HepG2 (cell line): ENCODE results near the gene CNIH3. TPM values are rescaled to one million over a fixed set of nuclear protein-coding genes. Genes with fewer than 3 reads are reported as not detected.

Experiments
- ATAC-seq: fragments of 200-7000 bp; cut with Tn5 transposase; 3 replicates; pipeline ENCODE4 v1.9.1; 2020; ENCODE audit warnings: mild to moderate bottlenecking, moderate library complexity
- BruUV-seq: library from RNA; stranded (reverse); fragments of 400-500 nt; replicated peaks from 2 replicates; lab custom pipeline; 2021; lab: Mats Ljungman, UMichigan
- CTCF ChIA-PET: fragments of 300-600 bp; formaldehyde crosslinking; extraction: SDS; loops from one replicate; lab custom pipeline; 2021; ENCODE audit warnings: low total read pairs, inconsistent platforms, low intra/inter-chr PET ratio; lab: Yijun Ruan, JAX
- POLR2A ChIA-PET: fragments of 350-600 bp; sonication (Branson Sonifier 250); formaldehyde crosslinking; loops from one replicate; lab custom pipeline; 2020; ENCODE audit warnings: antibody characterized with exemption, inconsistent platforms; lab: Yijun Ruan, JAX
- DNase-seq: peaks from one replicate; pipeline ENCODE4 v3.0.0-alpha.2; 2015; ENCODE audit warnings: low spot score
- FAIRE-seq: peaks from 3 replicates; lab custom pipeline; 2011; peaks lifted over from hg19 to GRCh38; lab: Jason Lieb, UNC
- H2AFZ ChIP-seq: one replicate; pipeline ENCODE4 v1.6.1; 2011; ENCODE audit warnings: low read length, inconsistent platforms
- H3K27ac ChIP-seq: fragments of 300-600 bp; 3 replicates; pipeline ENCODE4 v1.8.0; 2011; ENCODE audit warnings: mixed run types, mild to moderate bottlenecking, mixed read lengths, low read length, inconsistent platforms; ENCODE audit not compliant: insufficient read depth; ENCODE audit errors: extremely low read length
- H3K27me3 ChIP-seq, 2 experiments: fragments of 200-600 bp in 1 of 2; 2 replicates in 1 of 2; 3 replicates in 1 of 2; pipeline versions ENCODE4 v1.6.0 to v1.8.0; 2011; ENCODE audit warnings: low read length in 2 of 2, mild to moderate bottlenecking in 2 of 2, moderate library complexity in 2 of 2, inconsistent platforms in 1 of 2; ENCODE audit not compliant: insufficient read depth in 2 of 2, control insufficient read depth in 1 of 2
- H3K36me3 ChIP-seq, 2 experiments: fragments of 200-600 bp in 1 of 2; replicated peaks in 1 of 2; 2 replicates in 1 of 2; 3 replicates in 1 of 2; pipeline versions ENCODE4 v1.5.1 to v1.8.0; 2011; ENCODE audit warnings: low read length in 2 of 2, inconsistent platforms in 1 of 2; ENCODE audit not compliant: insufficient read depth in 2 of 2, control insufficient read depth in 1 of 2
- H3K4me1 ChIP-seq: 2 replicates; pipeline ENCODE4 v1.5.1; 2012; ENCODE audit warnings: low read length, inconsistent platforms; ENCODE audit not compliant: insufficient read depth
- H3K4me2 ChIP-seq: 2 replicates; pipeline ENCODE4 v1.6.0; 2011; ENCODE audit warnings: low read depth, low read length, inconsistent platforms
- H3K4me3 ChIP-seq, 3 experiments: fragments of 200-600 bp in 1 of 3; sonication (generic), shearing (Covaris generic) in 1 of 3; replicated peaks in 1 of 3; 2 replicates each; pipeline ENCODE4 v1.5.1; 2011 to 2016; ENCODE audit warnings: low read length in 3 of 3, inconsistent platforms in 2 of 3, low read depth in 2 of 3, mild to moderate bottlenecking in 2 of 3, control low read depth in 1 of 3, mixed read lengths in 1 of 3; ENCODE audit not compliant: insufficient read depth in 1 of 3
- H3K79me2 ChIP-seq: one replicate; pipeline ENCODE4 v1.6.1; 2011; ENCODE audit warnings: low read length, inconsistent platforms; ENCODE audit not compliant: insufficient read depth
- H3K9ac ChIP-seq: 2 replicates; pipeline ENCODE4 v1.6.0; 2011; ENCODE audit warnings: mild to moderate bottlenecking, low read depth, low read length, inconsistent platforms; ENCODE audit not compliant: insufficient read depth
- H3K9me3 ChIP-seq: 2 replicates; pipeline ENCODE4 v1.5.1; 2012; ENCODE audit warnings: mild to moderate bottlenecking, low read length
- H4K20me1 ChIP-seq: 2 replicates; pipeline ENCODE4 v1.6.0; 2011; ENCODE audit warnings: inconsistent platforms, mild to moderate bottlenecking, low read length, moderate library complexity; ENCODE audit not compliant: insufficient read depth
- HNRNPL ChIP-seq: fragments of 200-400 bp; formaldehyde crosslinking; IDR thresholded peaks from 2 replicates; pipeline ENCODE4 v1.6.1; 2017; ENCODE audit warnings: mild to moderate bottlenecking, low read depth, low read length
- KLF6 ChIP-seq: IDR thresholded peaks from 2 replicates; pipeline ENCODE4 v1.8.0; 2016; ENCODE audit warnings: missing biosample characterization, missing genetic modification reagents
- KLF9 ChIP-seq: IDR thresholded peaks from 2 replicates; pipeline ENCODE4 v1.6.1; 2016; ENCODE audit warnings: low read depth
- MTERF4 ChIP-seq: sonication (generic); formaldehyde crosslinking; IDR thresholded peaks from 2 replicates; pipeline ENCODE4 v1.8.0; 2023; ENCODE audit warnings: mild to moderate bottlenecking, missing genetic modification reagents
- NFKB2 ChIP-seq: sonication (generic); formaldehyde crosslinking; IDR thresholded peaks from 2 replicates; pipeline ENCODE4 v1.4.0; 2020; ENCODE audit warnings: missing genetic modification reagents, borderline replicate concordance
- NR0B2 ChIP-seq: sonication (generic); formaldehyde crosslinking; IDR thresholded peaks from 2 replicates; pipeline ENCODE4 v1.4.0; 2020; ENCODE audit warnings: mild to moderate bottlenecking, missing genetic modification reagents
- SMAD1 ChIP-seq: sonication (generic); formaldehyde crosslinking; IDR thresholded peaks from 2 replicates; pipeline ENCODE4 v1.4.0; 2020; ENCODE audit warnings: missing genetic modification reagents, low read depth, mild to moderate bottlenecking, borderline replicate concordance
- TERF1 ChIP-seq: sonication (generic); formaldehyde crosslinking; IDR thresholded peaks from 2 replicates; pipeline ENCODE4 v1.8.0; 2022; ENCODE audit warnings: mild to moderate bottlenecking, missing genetic modification reagents, moderate library complexity
- XRCC5 ChIP-seq: fragments of 200-400 bp; formaldehyde crosslinking; optimal IDR thresholded peaks from 2 replicates; pipeline ENCODE3; 2017; ENCODE audit warnings: mild to moderate bottlenecking, low read length
- ZBED4 ChIP-seq: sonication (generic); formaldehyde crosslinking; IDR thresholded peaks from 2 replicates; pipeline ENCODE4 v1.4.0; 2020; ENCODE audit warnings: missing genetic modification reagents, borderline replicate concordance
- ZNF256 ChIP-seq: sonication (generic); formaldehyde crosslinking; conservative IDR thresholded peaks from 2 replicates; pipeline ENCODE4 v1.4.0; 2020; ENCODE audit warnings: missing genetic modification reagents
- ZNF484 ChIP-seq: sonication (generic); formaldehyde crosslinking; IDR thresholded peaks from 2 replicates; pipeline ENCODE4 v1.5.1; 2020; ENCODE audit warnings: mild to moderate bottlenecking, low read depth, missing genetic modification reagents, borderline replicate concordance
- WGBS: methylation state at CpG from one replicate; pipeline ENCODE4 v1.1.6; 2017; ENCODE audit warnings: low lambda C conversion rate; 5-methylcytosine and 5-hydroxymethylcytosine counted together
- in situ Hi-C: cut with HindIII; loops from 2 replicates; pipeline ENCODE4 v1.10.0; 2017; ENCODE audit warnings: low pct_unique_long_range_greater_than_20kb; ENCODE audit not compliant: extremely low pct_ligation_motif_present
- intact Hi-C: fragments of 100-400 bp; cut with micrococcal nuclease; formaldehyde crosslinking; loops from one replicate; pipeline ENCODE4 v1.10.0; 2022; ENCODE audit not compliant: unreplicated experiment
- polyA plus RNA-seq, 8 experiments: library from polyadenylated mRNA; depleted of rRNA in 3 of 8; stranded (reverse) in 7 of 8; unstranded in 1 of 8; fragments of >200 nt; fragmentation: Illumina TruSeq in 4 of 8; extraction: Trizol in 4 of 8; gene quantifications; 2 replicates each; pipeline versions ENCODE4 v1.2.1 to v1.2.3, GENCODE V29; 2011 to 2016; ENCODE audit warnings: low read depth in 4 of 8, missing spikeins in 1 of 8, mixed read lengths in 1 of 8; ENCODE audit not compliant: insufficient read depth in 1 of 8
- total RNA-seq, 5 experiments: library from RNA; depleted of rRNA; stranded (reverse); fragments of >200 nt; fragmentation: Illumina TruSeq; extraction: Trizol; gene quantifications; 2 replicates each; pipeline ENCODE4 v1.2.3, GENCODE V29; 2016; ENCODE audit warnings: low read depth in 1 of 5
- TF ChIP-seq, protein P1 (sequence below): sonication (generic); formaldehyde crosslinking; IDR thresholded peaks from 2 replicates; pipeline ENCODE4 v1.8.0; 2022; ENCODE audit warnings: missing genetic modification reagents, low read depth, mild to moderate bottlenecking, borderline replicate concordance
- TF ChIP-seq, protein P2 (sequence below): IDR thresholded peaks from 2 replicates; pipeline ENCODE4 v1.6.1; 2016; ENCODE audit warnings: missing genetic modification reagents, missing compliant biosample characterization

The CNIH3 gene
- total and polyA plus RNA-seq, 2 of the 13 experiments (the other 11 are each of a cell fraction or from before 2014, with no cell fraction given), result 0.36 to 1.1 TPM

GRCh38 chr1:224640018-224640417, 23.9 kb downstream of the CNIH3 start:
- Histone ChIP-seq H3K27me3 (peaks cover 3 to 12% of the 10 kb centered on the region in 2 experiments; a peak in 4 of 5 replicates), H2AFZ (no peak overlapping the region), H3K9me3 (no peaks in the 10 kb centered on the region), H4K20me1 (no peaks in the 10 kb centered on the region), H3K4me2 (no peak overlapping the region), H3K9ac (no peak overlapping the region), H3K4me1 (no peaks in the 10 kb centered on the region), H3K27ac (no peak overlapping the region), H3K36me3 (no peaks in the 10 kb centered on the region), H3K4me3 (no peak overlapping the region), H3K79me2 (no peaks in the 10 kb centered on the region)
- ChIA-PET CTCF (interaction anchor here (1.5 kb wide), 1 partner anchor 126 kb away, joined by 9 read pairs; no protein-coding TSS in a partner anchor), POLR2A (no interaction called here)
- FAIRE-seq, result no peak
- intact Hi-C loops, result no loop called here
- BruUV-seq, result no TSS peak
- in situ Hi-C loops, result loop anchor here (5.0 to 10.0 kb wide), 2 partner anchors 128 to 285 kb away; partner anchors contain the start of gene DNAH14
- 44% methylated on average over 6 of the region's 6 CpGs for WGBS
- DNase-seq, result no peak
- ATAC-seq, result no peak
- TF ChIP-seq MTERF4 (CRISPR knock-in tag), result no peak
- TF ChIP-seq SMAD1 (CRISPR knock-in tag), result no peak
- no peak for TF ChIP-seq KLF9 (CRISPR knock-in tag)
- no peak for TF ChIP-seq ZNF256 (CRISPR knock-in tag)
- TF ChIP-seq TERF1 (CRISPR knock-in tag), result no peak
- no peak for TF ChIP-seq KLF6 (CRISPR knock-in tag)
- TF ChIP-seq, protein P1, sequence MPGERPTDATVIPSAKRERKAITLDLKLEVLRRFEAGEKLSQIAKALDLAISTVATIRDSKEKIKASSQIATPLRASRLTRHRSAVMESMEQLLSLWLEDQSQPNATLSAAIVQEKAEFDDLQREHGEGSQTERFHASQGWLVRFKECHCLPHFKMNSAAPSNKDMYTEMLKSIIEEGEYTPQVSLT, result no peak
- no peak for TF ChIP-seq ZNF484 (CRISPR knock-in tag)
- TF ChIP-seq, protein P2, sequence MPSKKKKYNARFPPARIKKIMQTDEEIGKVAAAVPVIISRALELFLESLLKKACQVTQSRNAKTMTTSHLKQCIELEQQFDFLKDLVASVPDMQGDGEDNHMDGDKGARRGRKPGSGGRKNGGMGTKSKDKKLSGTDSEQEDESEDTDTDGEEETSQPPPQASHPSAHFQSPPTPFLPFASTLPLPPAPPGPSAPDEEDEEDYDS (CRISPR knock-in tag), result no peak
- TF ChIP-seq XRCC5, result no peak
- no peak for TF ChIP-seq NR0B2 (CRISPR knock-in tag)
- no peak for TF ChIP-seq NFKB2
- TF ChIP-seq HNRNPL, result no peak
- no peak for TF ChIP-seq ZBED4 (CRISPR knock-in tag)
